ENCODE measurements around the gene AXL.

- TF ChIP-seq CTCF (IDR thresholded peaks at IDR 0.05) (no peak), POLR2A (IDR thresholded peaks at IDR 0.05) (no peak)
Observed at GRCh38 chr19:41195675-41196497, 23.1 kb upstream of the AXL start.
